HG03575 (cell line): ENCODE results near the gene CHDH.

ENCODE experiments used
- ATAC-seq: cut with Tn5 transposase; IDR thresholded peaks from one replicate; pipeline ENCODE4 v1.9.1; 2021; ENCODE audit not compliant: unreplicated experiment, insufficient number of reproducible peaks, low FRiP score; ENCODE audit errors: extremely low read depth

CHDH gene

GRCh38 chr3:53830944-53831343 is 15.3 kb downstream of the CHDH start:
- ATAC-seq = no peak

- ATAC-seq = no peak
These were observed 16.6 kb downstream of the CHDH start for GRCh38 chr3:53829605-53830004.

GRCh38 chr3:53828581-53828980 is 17.6 kb downstream of the CHDH start:
- ATAC-seq = no peak

GRCh38 chr3:53826048-53826447 is 20.2 kb downstream of the CHDH start:
- ATAC-seq = no peak

DNA sequence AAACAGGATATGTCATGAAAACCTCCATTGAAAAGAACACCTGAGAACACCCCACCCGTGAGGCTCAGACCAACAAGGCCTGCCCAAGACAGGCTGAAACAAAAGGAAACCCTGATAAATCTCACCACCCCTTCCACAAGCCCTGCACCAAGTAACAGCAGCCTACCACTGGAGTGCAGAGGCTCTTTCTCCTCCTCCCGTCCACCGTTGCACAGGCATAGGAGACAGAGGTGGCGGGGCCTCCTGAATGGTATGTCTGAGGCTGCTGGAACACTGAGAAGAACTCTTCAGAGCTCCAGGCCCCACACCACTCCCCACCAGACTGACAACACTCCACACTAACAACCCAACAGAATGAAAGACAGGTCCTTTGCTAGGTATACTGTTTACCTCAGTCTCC is 21.4 kb downstream of the CHDH start:
- no peak for ATAC-seq

GRCh38 chr3:53823956-53824657 is 22.1 kb downstream of the CHDH start:
- ATAC-seq = no peak

DNA sequence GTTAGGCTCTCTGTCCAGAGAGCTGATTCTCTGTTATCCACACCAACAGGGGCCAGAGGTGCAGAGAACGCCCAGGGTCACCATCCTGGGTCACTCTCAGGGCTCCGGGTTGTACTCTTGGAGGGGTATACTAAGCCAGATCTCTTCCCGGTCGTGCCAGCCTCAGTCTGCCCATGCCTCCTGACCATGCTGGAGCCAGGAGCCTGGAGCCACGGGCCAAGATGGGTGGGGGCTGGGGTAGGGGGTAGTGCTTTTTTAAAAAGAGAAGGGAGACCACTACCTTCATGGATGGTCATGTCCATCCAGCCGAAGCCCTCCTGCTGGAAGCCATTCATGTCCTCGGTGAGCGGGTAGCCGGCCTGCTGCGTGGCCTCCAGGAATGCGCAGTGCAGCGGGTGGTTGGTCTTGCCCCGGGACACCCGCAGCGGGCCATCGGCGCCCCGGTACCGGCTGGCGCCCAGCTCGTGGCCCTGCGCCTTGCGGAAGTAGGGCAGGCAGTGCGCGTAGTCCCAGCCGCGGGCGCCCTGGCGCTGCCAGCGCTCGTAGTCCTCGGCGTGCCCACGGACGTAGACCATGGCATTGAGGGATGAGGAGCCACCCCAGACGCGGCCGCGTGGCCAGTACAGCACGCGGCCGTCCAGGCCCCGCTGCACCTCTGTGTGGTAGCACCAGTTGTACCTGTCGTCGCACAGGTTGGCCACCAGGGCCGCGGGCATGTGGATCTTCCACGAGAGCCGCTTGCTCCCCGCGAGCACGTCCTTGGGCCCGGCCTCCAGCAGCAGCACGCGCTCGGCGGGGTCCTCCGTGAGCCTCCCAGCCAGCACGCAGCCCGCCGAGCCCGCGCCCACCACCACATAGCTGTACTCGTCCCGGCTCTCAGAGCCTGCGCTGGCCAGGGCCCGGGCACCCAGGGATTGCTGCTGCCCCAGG is 22.9 kb downstream of the CHDH start:
- ATAC-seq = no peak

GRCh38 chr3:53822331-53822741 is 23.9 kb downstream of the CHDH start:
- ATAC-seq = no peak

DNA sequence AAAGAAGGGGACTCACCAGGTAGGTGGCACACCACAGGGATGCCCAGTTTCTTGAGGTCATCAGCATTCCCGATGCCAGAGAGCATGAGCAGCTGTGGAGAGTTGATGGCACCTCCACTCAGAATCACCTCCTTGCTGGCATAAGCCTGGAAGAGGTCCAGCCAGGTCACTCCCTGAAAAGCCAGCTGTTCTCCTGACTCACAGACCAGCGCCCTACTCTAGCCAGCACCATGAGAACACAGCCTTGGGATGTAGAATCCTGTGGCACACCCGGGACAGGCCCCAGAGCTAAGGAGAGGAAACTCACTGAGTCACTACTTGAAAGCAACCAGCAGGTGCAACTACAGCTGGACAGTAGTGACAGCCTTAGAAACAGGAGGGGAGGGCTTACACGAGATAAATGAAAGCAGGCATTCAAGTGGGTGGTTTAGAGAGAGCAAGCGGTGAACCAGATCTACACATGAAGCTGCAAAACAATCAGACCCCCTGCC is 24.5 kb downstream of the CHDH start:
- ATAC-seq = no peak

DNA sequence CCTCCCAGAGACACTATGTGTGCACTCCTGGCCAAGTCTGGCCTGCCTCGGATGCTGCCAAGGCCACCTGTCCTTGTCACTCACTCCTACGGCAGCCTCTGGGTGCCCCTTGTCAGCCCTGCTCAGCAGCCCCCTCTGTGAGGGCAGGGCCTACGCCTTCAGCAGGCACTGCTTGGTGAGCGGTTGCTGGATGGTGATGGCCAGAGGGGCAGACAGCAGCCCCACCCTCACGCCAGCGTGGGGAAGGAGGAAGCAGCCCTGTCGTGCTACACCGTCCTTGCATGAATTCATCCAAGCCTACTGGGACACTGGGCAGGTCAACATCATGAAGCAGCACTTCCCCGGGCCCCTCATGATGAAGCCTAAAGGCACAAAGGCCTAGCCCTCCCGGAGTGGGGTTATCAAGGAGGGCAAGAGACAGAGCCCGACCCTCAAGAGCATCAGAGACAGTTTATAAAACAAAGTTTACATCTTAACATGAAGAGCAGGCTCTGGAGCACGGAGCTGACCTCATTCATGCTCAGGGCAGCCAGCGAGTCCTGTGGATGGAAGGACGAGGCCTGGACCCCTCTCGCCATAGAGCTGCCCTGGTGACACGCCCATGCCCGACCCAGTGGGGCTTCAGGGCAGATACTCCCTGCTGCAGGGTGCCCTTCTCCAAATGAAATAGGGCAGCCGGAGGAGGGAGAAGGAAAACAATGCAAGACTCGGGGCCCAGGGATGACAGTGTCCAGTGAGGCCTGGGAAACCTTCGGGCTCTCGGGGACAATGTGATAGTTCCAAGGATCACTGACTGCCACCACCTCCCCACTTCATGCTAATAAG is 25.3 kb downstream of the CHDH start:
- ATAC-seq = no peak

DNA sequence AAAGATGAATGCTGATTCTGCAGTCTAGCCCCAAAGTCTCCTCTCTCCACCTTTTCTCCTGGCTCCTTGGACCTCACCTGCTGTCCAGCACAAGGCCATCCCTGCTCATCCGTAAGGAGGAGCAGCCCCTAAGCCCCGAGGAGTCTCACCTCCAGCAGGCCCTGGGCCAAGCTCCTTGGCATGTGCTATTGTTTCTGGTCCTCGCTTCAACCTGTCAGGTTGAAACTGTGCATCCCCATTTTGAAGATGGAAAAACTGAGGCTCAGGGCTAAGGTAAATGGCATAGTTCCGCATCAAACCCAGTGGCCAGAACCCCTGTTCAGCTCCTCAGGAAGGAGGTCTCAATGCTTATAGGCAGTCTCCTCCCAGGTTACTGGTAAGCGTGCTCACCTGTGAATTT is 26.1 kb downstream of the CHDH start:
- no peak for ATAC-seq

GRCh38 chr3:53819163-53819868 is 26.9 kb downstream of the CHDH start:
- ATAC-seq = no peak

- no peak for ATAC-seq
These were observed 27.7 kb downstream of the CHDH start for GRCh38 chr3:53818221-53819162.

DNA sequence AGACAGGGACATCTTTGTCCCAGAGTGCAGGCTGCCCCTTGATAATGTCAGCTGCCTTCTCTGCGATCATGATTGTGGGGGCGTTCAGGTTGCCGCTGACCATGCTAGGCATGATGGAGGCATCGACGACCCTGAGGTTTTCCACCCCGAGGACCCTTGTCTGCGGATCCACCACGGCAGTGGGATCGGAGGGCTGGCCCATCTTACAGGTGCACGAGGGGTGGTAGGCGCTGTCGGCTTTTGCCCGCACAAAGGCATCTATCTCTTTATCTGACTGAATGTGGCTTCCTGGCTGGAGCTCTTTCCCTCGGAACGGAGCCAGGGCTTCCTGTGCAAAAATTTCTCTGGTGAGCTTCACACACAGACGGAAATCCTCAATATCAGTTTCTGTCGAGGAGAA is 28.4 kb downstream of the CHDH start:
- ATAC-seq = no peak

DNA sequence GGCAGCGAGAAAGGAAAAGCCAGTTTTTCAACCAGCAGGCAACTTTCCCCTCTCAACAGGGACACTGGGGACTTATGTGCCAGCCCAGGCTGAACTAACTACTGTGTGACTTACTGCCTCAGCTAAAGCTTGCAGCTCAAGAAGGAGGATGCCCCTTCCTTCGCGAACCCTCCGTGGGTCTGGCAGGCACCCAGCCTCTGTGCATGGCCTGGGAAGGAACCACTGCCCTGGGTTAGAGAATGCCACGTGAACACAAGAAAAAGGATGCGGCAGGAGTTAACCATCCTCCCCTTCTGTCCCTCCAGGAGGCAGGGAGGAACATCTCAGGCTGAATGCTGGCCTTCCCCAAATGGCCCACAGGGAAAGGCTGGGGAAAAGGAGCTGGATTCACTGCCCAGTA is 29.0 kb downstream of the CHDH start:
- ATAC-seq = no peak

DNA sequence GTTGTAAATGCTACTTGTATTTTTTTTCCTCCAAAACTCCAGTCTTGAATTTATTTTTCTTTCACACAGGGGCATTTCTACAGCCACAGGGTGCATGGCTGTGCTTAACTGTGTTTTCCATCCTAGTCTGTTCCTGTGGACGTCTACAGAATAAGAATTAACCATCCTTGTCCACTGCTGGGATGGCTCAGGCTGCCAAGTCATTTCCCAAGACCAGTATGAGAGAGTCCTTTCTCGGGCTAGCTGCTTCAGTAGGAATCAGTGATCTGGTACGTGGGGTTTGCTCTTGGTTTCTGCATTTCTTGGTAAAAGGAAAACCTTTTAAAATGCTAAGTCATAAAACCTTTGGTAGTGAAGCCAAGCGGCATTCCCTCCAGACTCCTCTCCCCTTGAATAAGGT is 29.8 kb downstream of the CHDH start:
- ATAC-seq = no peak

DNA sequence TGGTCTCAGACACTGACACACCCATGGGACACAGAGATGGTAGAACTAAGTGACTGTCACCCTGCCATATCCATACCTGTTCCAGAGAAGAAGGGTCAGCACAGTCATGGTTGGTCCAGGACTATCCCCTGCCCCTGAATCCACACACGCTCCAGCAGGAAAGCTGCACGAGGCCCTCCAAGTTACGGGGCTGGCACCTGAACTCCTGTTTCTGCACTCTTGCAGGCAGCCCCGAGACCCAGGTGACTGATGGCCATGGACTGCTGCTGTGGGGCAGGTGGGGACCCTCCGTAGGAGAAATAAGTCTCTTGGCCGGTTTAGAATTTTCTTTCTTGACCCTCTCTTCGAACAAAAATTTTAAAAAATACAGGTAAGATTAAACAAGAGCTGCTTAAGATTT is 30.6 kb downstream of the CHDH start:
- no peak for ATAC-seq

DNA sequence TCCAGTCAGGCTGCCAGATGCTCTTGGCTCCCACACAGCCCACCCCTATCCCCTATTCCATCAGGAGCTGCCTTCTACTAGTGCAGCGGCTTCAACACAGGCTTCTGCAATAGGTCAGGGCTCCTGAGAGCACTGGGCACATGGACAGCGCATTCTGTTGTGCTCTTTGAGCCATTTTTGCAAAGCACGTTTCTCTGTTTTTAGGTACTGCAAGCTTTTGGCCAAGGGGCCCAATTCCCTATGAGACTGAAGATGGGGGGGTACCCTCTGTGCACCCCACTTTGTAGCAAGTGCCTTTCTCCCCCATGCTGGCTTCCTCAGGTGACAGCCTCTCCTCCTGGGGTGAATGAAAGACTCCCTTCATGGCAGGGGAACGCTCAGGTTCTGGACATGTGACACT is 31.2 kb downstream of the CHDH start:
- ATAC-seq = no peak
